SIG-M5 treated with dmso at 0.1 percent for 504 hours (cell line): ENCODE results near the gene RABEPK.
"Not testable (repeated sequence)": the region's sequence is repeated elsewhere in the genome, so short reads cannot be mapped to it uniquely, and the experiment has no call there.

ENCODE experiments used
- DNase-seq: peaks from one replicate; lab custom pipeline; 2025; ENCODE audit not compliant: unreplicated experiment; lab: John Stamatoyannopoulos, UW

The RABEPK gene

GRCh38 chr9:125200216-125201047 lies at the start of gene RABEPK:
TSS of gene RABEPK (plus strand) at chr9:125200542. CDS start at chr9:125203014, 2,472 bp downstream.
- DNase-seq: peak; percentile 96

GRCh38 chr9:125151730-125152129 lies 48.6 kb upstream of the RABEPK start:
- DNase-seq: no peak

GRCh38 chr9:125153712-125154367 lies 46.5 kb upstream of the RABEPK start:
- no peak for DNase-seq

GRCh38 chr9:125156551-125156950 lies 43.8 kb upstream of the RABEPK start:
- DNase-seq: no peak

- DNase-seq: no peak
These were observed 39.6 kb upstream of the RABEPK start for GRCh38 chr9:125160750-125161149.

- no peak for DNase-seq
These were observed 38.9 kb upstream of the RABEPK start for GRCh38 chr9:125161284-125161918.

GRCh38 chr9:125162891-125163290 lies 37.5 kb upstream of the RABEPK start:
- DNase-seq: not testable (repeated sequence)

- DNase-seq: no peak
These were observed 33.6 kb upstream of the RABEPK start for GRCh38 chr9:125166762-125167161.

GRCh38 chr9:125169895-125170294 lies 30.4 kb upstream of the RABEPK start:
- DNase-seq: no peak

GRCh38 chr9:125172031-125172755 lies 28.1 kb upstream of the RABEPK start:
- no peak for DNase-seq

GRCh38 chr9:125176636-125177035 lies 23.7 kb upstream of the RABEPK start:
- DNase-seq: no peak

- DNase-seq: no peak
These were observed 22.5 kb upstream of the RABEPK start for GRCh38 chr9:125177888-125178287.

GRCh38 chr9:125179776-125180175 lies 20.6 kb upstream of the RABEPK start:
- not testable (repeated sequence) for DNase-seq

- no peak for DNase-seq
These were observed 19.5 kb upstream of the RABEPK start for GRCh38 chr9:125180876-125181275.

- DNase-seq: not testable (repeated sequence)
These were observed 18.6 kb upstream of the RABEPK start for GRCh38 chr9:125181756-125182155.

GRCh38 chr9:125183054-125183453 lies 17.3 kb upstream of the RABEPK start:
- DNase-seq: no peak

GRCh38 chr9:125183561-125183960 lies 16.8 kb upstream of the RABEPK start:
- no peak for DNase-seq

- DNase-seq: peak; percentile 12
These were observed 11.4 kb upstream of the RABEPK start for GRCh38 chr9:125189011-125189360.

GRCh38 chr9:125189361-125190289 lies 10.7 kb upstream of the RABEPK start, which contains the start of gene PPP6C:
TSS of gene PPP6C (minus strand) at chr9:125189803. CDS start at chr9:125189718, 85 bp downstream.
- DNase-seq: peak; percentile 96

- no peak for DNase-seq
These were observed 10.0 kb upstream of the RABEPK start for GRCh38 chr9:125190361-125190801.
